Heart left ventricle (tissue), 16 donors: Measurements from ENCODE around the gene NTRK1. TPM values are rescaled to one million over a fixed set of nuclear protein-coding genes. Genes with fewer than 3 reads are reported as not detected.

Experiments used
- ATAC-seq, 4 donors: fragments of 200-7000 bp; cut with Tn5 transposase; one replicate each; pipeline ENCODE4 v1.9.1; 2020 to 2022; ENCODE audit warnings: moderate library complexity in 4 of 4, mild to moderate bottlenecking in 3 of 4, moderate number of reproducible peaks in 1 of 4
- DNase-seq, 5 donors: peaks; one replicate each; pipeline ENCODE4 v3.0.0-alpha.2; 2020
- H3K27ac ChIP-seq, 12 donors: fragments of 200-600 bp; sonication (generic) in 4 of 12; one replicate each; pipeline versions ENCODE4 v1.5.0 to v1.8.0; 2016 to 2022; ENCODE audit warnings: mild to moderate bottlenecking in 2 of 12
- H3K27me3 ChIP-seq, 9 donors: fragments of 200-600 bp; sonication (generic) in 2 of 9; one replicate each; pipeline versions ENCODE4 v1.5.1 to v1.8.0; 2016 to 2022; ENCODE audit warnings: mild to moderate bottlenecking in 3 of 9
- H3K36me3 ChIP-seq, 9 donors: fragments of 200-600 bp; sonication (generic) in 2 of 9; one replicate each; pipeline versions ENCODE4 v1.5.0 to v1.8.0; 2018 to 2022; ENCODE audit warnings: mild to moderate bottlenecking in 2 of 9
- H3K4me1 ChIP-seq, 12 donors: fragments of 200-600 bp; sonication (generic) in 4 of 12; one replicate each; pipeline versions ENCODE4 v1.5.0 to v1.8.0; 2016 to 2022; ENCODE audit warnings: mild to moderate bottlenecking in 3 of 12
- H3K4me3 ChIP-seq, 12 donors: fragments of 200-600 bp; sonication (generic) in 4 of 12; one replicate each; pipeline versions ENCODE4 v1.5.0 to v1.8.0; 2017 to 2022; ENCODE audit warnings: mild to moderate bottlenecking in 9 of 12, moderate library complexity in 4 of 12
- H3K9me3 ChIP-seq, 12 donors: fragments of 200-600 bp; sonication (generic) in 4 of 12; one replicate each; pipeline versions ENCODE4 v1.5.0 to v1.8.0; 2016 to 2022; ENCODE audit warnings: mild to moderate bottlenecking in 1 of 12
- POLR2A ChIP-seq, 2 donors: fragments of 450-650 bp; IDR thresholded peaks; one replicate each; pipeline ENCODE4 v1.6.1; 2017; ENCODE audit warnings: antibody characterized with exemption in 2 of 2, mild to moderate bottlenecking in 2 of 2, moderate library complexity in 2 of 2
- WGBS, 4 donors: extraction: QIAGEN DNeasy Blood & Tissue Kit in 2 of 4; methylation state at CpG; one replicate each; pipeline versions ENCODE4 v1.1.5 to v1.1.7; 2013 to 2018; 5-methylcytosine and 5-hydroxymethylcytosine counted together
- intact Hi-C, 10 donors: fragments of 100-400 bp; cut with DNase I; formaldehyde crosslinking; loops; one replicate each; pipeline versions ENCODE4 v1.11.1 to v1.14.2; 2022
- long read RNA-seq, 3 donors: library from polyadenylated mRNA; unstranded; transcript quantifications; one replicate each; pipeline ENCODE4 v2.0.0, GENCODE V29; 2020 to 2021
- polyA plus RNA-seq, 2 donors: library from polyadenylated mRNA; stranded (reverse); fragments of 200-250 nt; gene quantifications; one replicate each; pipeline ENCODE4 v1.2.3, GENCODE V29; 2013
- total RNA-seq, 9 donors: library from RNA; depleted of rRNA in 2 of 9; stranded (reverse); fragments of >200 nt in 2 of 9; fragmentation: NEBNext Ultra II Directional in 3 of 9; extraction: Animal tissue kit (Norgen Biotek cat#: 25700) in 3 of 9; gene quantifications; one replicate each; pipeline versions ENCODE4 v1.1.0 to v1.2.4, GENCODE V29; 2016 to 2023
- TF ChIP-seq, protein P1 (sequence below), 12 donors: fragments of 200-600 bp; sonication (generic) in 4 of 12; IDR thresholded peaks; one replicate each; pipeline versions ENCODE4 v1.5.0 to v1.8.0; 2018 to 2022; ENCODE audit warnings: antibody characterized with exemption in 12 of 12, mild to moderate bottlenecking in 5 of 12
- donor health status: ischemic (EF 13 %, LVEDD 7.1; RV severe dilation, severe dysfunction).
- donor health status: healthy with polysubstance abuse.
- donor health status: DM: no; HTN: yes; CAD: no.
- donor health status: DM: no; HTN: no; CAD: no.
- donor health status: ischemic (EF 25% LVEDD 6.9; RV normal size, moderate dysfunction).
- donor health status: ischemic (EF 25% LVEDD 5.7; RV mildly dilated, moderate dysfunction).
- donor health status: healthy.
- donor health status: DM: yes; HTN: yes; CAD: no.
- donor health status: ischemic (EF 35%, LVEDD 5.7; RV mildly dilated, moderate dysfunction).
- donor health status: nonischemic (EF 11% LVEDD 7.7; RV severe dilation, severe dysfunction).
- donor health status: DM: yes; HTN: yes; CAD: no.
- donor health status: PGD.
- donor health status: ischemic (EF 29% LVEDD 5.4; RV normal size, mild dysfunction).
- donor health status: nonischemic (EF 23%, LVEDD 6.1; RV moderate dilation, normal function).

NTRK1 gene
- total RNA-seq: 1 to 10 TPM in 5 of 9 donors, under 1 TPM in 4; 0.22 to 1.6 (median 1.1) TPM
- polyA plus RNA-seq: 1 to 10 TPM in 1 of 2 donors, under 1 TPM in 1; 0.30 to 1.4 TPM
- long read RNA-seq, donor 1, partial matches to known transcripts: 1 of 3 reads
- long read RNA-seq, donor 1, other reads (novel, unspliced or antisense): 1 of 3 reads
- long read RNA-seq, donor 2, partial matches to known transcripts: 2 of 13 reads
- long read RNA-seq, donor 2, other reads (novel, unspliced or antisense): 10 of 13 reads
- long read RNA-seq, donor 3, partial matches to known transcripts: 2 of 3 reads
- long read RNA-seq, donor 3, other reads (novel, unspliced or antisense): 1 of 3 reads

DNA sequence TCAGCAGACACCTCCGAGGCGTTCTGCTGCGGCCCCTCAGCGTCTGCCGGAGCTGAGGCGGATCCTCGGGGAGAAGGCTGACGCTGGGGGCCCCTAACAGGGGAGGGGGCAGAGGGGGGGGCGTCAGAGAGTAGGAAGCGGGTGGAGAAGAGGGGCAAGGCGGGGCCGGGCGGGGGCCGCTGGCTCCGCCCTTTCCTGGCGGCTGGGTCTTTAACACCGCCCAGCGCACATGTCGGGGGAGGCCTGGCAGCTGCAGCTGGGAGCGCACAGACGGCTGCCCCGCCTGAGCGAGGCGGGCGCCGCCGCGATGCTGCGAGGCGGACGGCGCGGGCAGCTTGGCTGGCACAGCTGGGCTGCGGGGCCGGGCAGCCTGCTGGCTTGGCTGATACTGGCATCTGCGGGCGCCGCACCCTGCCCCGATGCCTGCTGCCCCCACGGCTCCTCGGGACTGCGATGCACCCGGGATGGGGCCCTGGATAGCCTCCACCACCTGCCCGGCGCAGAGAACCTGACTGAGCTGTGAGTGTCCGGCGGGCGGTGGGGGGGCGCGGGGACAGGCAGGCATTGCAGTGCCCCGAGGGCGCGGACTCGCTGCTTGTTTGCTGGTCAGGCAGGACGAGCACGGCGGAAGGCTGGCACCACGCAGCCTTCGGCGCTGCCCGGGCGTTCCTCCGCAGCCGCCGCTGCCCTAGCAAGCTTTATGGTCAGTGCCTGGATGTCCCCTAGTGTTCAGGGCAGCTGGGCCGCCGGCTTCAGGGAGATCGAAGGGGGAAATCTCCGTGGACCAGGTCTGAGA is at the start of gene NTRK1:
TSS of gene NTRK1 (plus strand) at position 238 of the 796 bp plus-strand sequence. CDS start at position 308, 70 bp downstream.
- Histone ChIP-seq H3K4me1 (peaks cover 12 to 37% (median 29%) of the 10 kb centered on the region in 12 donors), H3K4me3 (peak within 1 kb of the TSS; percentile 16 to 56 (median 40)), H3K27me3 (peaks cover 6 to 70% (median 34%) of the 10 kb centered on the region in 9 donors), H3K27ac (peak within 1 kb of the TSS in 2 of 12 donors; percentile 42 to 58), H3K9me3 (no peaks in the 10 kb centered on the region), H3K36me3 (no peaks in the 10 kb centered on the region)
- intact Hi-C loops: loop anchor here in 8 of 10 donors (1.0 to 10.0 kb wide), 7 partner anchors 22 to 172 kb away; partner anchors contain the start of genes ISG20L2 (in 3 of the 8) and METTL25B (in 3 of the 8)
- TF ChIP-seq, protein P1, sequence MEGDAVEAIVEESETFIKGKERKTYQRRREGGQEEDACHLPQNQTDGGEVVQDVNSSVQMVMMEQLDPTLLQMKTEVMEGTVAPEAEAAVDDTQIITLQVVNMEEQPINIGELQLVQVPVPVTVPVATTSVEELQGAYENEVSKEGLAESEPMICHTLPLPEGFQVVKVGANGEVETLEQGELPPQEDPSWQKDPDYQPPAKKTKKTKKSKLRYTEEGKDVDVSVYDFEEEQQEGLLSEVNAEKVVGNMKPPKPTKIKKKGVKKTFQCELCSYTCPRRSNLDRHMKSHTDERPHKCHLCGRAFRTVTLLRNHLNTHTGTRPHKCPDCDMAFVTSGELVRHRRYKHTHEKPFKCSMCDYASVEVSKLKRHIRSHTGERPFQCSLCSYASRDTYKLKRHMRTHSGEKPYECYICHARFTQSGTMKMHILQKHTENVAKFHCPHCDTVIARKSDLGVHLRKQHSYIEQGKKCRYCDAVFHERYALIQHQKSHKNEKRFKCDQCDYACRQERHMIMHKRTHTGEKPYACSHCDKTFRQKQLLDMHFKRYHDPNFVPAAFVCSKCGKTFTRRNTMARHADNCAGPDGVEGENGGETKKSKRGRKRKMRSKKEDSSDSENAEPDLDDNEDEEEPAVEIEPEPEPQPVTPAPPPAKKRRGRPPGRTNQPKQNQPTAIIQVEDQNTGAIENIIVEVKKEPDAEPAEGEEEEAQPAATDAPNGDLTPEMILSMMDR (IDR thresholded peaks at IDR 0.05): no peak
- TF ChIP-seq POLR2A (IDR thresholded peaks at IDR 0.05): no peak
- DNase-seq: peak in 3 of 5 donors; percentile 25 to 78 (median 56)
- peak in 3 of 4 donors; percentile 33 to 74 (median 52) for ATAC-seq
- WGBS, 4 donors: 4 to 6% (median 6%) methylated on average over 45 to 69 of the region's 69 CpGs

GRCh38 chr1:156811168-156811567 is 49.5 kb upstream of the NTRK1 start:
- no peak overlapping the region for H3K27ac ChIP-seq
- H3K9me3 ChIP-seq: no peaks in the 10 kb centered on the region
- whole genome bisulfite sequencing, 4 donors: 69 to 78% (median 75%) methylated on average over 4 of the region's 4 CpGs
- H3K36me3 ChIP-seq: peaks cover 0 to 9% (median 0%) of the 10 kb centered on the region in 9 donors
- no peak for ATAC-seq
- intact Hi-C loops: no loop called here
- no peak overlapping the region for H3K4me3 ChIP-seq
- TF ChIP-seq POLR2A (IDR thresholded peaks at IDR 0.05): no peak
- TF ChIP-seq, protein P1 (IDR thresholded peaks at IDR 0.05): no peak
- DNase-seq: no peak
- H3K4me1 ChIP-seq: peaks cover 5 to 39% (median 24%) of the 10 kb centered on the region in 12 donors
- H3K27me3 ChIP-seq: peaks cover 0 to 8% (median 0%) of the 10 kb centered on the region in 9 donors

DNA sequence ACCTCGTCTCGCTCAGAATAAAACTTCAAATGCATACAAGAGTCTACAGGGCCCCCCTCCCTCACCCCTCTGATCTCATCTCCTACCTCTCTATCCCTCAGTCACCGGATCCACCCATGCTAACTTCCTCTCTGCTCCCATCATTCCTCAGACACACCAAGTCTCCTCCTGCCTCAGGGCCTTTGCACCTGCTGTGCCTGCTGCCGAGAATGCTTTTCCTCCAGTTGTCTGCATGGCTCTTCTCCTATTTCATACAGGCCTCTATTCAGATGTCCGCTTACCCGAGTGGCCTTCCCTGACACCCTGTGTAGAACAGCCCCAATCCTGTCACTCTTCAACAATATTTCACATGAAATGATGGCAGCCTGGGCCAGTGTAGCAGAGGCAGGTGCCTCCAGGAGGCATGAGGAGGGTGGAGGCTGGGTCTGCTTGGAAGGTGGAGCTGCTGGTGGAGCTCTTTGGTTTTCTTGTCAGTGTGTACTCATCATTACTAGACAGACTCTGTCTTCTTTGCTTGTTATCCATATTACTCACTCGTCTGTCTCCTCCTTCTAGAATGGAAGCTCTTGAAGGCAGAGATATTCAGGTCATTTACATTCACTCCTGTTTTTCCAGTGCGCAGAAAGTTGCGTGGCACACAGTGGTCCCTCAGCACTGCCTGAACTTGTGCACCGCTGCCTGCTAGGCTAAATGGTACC is 48.2 kb upstream of the NTRK1 start:
- peaks cover 0 to 9% (median 0%) of the 10 kb centered on the region in 9 donors for H3K36me3 ChIP-seq
- WGBS, 4 donors: 96 to 98% (median 97%) methylated on average over 10 of the region's 10 CpGs
- no peaks in the 10 kb centered on the region for H3K9me3 ChIP-seq
- H3K27ac ChIP-seq: no peak overlapping the region
- intact Hi-C loops: no loop called here
- H3K27me3 ChIP-seq: peaks cover 0 to 8% (median 0%) of the 10 kb centered on the region in 9 donors
- DNase-seq (no peak), ATAC-seq (no peak)
- TF ChIP-seq POLR2A (IDR thresholded peaks at IDR 0.05): no peak
- TF ChIP-seq, protein P1 (IDR thresholded peaks at IDR 0.05): no peak
- peaks cover 5 to 35% (median 18%) of the 10 kb centered on the region in 12 donors for H3K4me1 ChIP-seq
- no peak overlapping the region for H3K4me3 ChIP-seq
